HG02885 (cell line): Measurements from ENCODE around the gene PSTPIP1.
A peak's percentile ranks its signal among the peaks of the same experiment; 100 is the strongest.

ENCODE experiments used
- ATAC-seq: cut with Tn5 transposase; IDR thresholded peaks from one replicate; pipeline ENCODE4 v1.9.1; 2021; ENCODE audit warnings: mild to moderate bottlenecking; ENCODE audit not compliant: unreplicated experiment, poor library complexity

The PSTPIP1 gene

GRCh38 chr15:77027697-77028450, 32.9 kb downstream of the PSTPIP1 start:
- no peak for ATAC-seq

DNA sequence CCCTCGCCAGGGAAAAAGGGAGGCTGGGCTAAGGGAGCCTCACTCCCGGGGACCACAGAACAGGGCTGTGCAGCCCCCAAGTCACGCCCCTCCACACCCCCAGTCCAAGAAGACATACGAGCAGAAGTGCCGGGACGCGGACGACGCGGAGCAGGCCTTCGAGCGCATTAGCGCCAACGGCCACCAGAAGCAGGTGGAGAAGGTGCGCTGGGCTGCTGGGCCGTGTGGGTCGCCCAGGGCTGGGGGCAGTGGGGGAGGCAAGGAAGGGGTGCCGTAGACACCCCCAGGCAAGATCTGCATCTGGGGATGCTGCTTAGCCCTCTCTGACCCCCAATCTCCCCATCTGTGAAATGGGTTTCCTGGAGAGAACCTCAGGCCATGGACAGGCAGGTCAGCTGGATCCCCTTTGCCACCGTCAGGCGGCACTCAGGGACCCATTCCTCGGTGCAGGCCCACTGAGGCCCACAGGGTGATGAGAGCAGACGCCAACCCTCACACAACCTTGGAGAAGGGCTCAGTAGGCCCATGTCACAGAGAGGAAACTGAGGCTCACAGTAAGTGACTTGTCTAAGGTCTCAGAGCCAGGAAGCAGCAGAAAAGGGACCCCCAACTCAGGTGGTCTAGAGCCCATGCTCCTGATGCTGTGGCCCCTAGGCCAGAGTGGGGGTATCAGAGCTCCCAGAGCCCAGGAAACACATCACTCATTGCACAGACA, 33.7 kb downstream of the PSTPIP1 start:
- no peak for ATAC-seq

GRCh38 chr15:77029166-77030047, 34.5 kb downstream of the PSTPIP1 start:
- ATAC-seq = no peak

- ATAC-seq = no peak
These were observed 35.4 kb downstream of the PSTPIP1 start for GRCh38 chr15:77030048-77030927.

DNA sequence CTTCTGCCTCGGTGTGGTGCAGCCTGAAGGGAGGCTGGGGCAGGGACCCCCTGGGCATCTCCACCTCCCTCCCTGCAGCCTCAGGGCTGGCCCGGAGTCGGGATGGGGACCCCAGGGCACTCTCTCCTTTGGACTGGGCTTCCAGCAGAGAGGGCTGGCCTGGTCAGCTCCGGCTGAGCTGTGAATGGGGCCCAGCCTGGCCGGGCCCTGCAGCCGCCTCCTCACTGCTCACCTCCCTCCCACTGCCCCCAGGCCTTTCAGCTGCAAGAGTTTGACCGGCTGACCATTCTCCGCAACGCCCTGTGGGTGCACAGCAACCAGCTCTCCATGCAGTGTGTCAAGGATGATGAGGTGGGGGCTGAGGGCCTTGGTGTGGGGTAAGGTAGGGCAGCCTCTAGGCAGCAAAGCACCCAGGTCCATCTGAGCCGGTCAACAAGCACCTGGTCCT, 36.0 kb downstream of the PSTPIP1 start:
- no peak for ATAC-seq

DNA sequence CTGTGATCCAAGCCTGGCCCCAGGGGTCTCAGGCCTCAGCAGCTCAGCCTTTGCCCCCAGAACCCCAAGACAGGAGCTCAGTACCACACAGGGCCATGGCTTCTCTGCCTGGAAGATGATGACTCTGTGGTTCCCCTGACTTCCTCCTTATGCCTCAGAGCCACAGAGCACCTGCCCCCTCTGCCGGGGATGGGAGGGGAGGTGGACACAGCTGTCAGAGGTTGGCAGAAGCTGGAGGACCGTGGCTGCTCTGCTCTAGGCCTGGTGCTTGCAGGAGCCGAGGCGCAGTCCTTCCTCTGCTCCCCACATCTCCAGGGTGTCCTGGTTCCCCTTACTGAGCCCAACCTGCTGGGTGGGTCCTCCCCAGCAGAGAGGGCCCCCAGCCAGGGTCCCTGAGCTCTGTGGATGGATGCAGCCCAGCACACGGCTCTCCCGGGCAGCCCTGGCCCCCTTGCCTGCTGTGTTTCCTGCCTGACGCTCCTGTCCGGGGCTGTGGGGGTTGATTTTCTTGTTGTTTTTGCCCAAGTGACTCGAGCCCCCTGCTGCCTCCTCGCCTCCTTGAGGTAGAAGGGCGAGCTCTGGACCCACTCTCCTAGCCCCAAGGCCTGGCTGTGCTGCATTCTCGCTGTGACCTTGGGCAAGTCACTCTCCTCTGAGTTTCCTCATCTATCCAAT, 36.6 kb downstream of the PSTPIP1 start:
- ATAC-seq = peak; percentile 69

- ATAC-seq = no peak
These were observed 37.2 kb downstream of the PSTPIP1 start for GRCh38 chr15:77032052-77032646.

DNA sequence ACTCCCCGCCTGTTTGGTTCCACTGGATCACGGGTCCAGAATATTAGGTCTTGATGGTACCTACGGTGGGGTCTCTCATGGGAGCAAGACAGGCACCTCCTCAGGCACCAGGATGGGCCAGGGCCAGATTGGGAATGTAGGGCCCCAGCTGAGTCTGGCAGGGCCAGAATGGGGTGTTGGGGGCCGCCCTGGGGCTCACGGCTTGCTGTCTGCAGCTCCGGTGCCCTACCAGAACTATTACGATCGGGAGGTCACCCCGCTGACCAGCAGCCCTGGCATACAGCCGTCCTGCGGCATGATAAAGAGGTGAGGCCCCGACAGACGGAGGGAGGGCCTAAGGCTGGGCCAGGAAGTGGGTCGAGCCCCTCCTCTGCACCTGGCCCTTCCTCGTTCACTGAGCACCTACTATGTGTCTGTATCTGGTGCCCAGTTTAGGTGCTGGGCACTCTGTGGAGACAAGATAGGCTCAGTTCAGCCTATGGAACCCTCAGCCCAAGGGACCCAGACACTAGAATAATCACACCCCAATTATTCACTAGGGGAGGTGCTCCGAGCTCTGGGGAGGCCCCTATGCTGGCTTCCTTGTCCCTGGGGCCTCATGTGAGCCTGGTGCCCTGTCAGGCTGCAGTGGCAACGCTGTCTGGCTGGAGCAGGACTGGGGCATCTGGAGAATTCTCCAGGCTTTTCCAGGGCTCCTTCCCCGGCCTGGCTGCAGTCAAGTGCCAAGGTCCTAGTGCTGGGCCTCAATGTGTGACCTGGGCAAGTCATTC, 37.9 kb downstream of the PSTPIP1 start:
- ATAC-seq = no peak

DNA sequence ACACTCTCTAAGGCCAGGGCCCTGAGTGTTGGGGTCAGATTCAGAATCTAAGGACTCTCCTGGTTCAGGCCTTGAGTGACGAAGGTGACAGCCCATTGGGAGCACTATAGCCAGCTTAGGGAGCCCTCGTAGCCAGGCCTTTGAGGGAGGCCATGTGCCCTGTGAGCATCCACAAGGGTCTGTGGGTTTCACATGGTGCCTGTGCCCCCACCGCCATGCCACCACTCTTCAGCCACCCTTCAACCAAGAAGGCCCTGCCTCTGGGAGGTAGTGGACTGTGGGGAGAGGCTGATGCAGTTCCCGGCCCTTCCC, 38.4 kb downstream of the PSTPIP1 start:
- no peak for ATAC-seq

DNA sequence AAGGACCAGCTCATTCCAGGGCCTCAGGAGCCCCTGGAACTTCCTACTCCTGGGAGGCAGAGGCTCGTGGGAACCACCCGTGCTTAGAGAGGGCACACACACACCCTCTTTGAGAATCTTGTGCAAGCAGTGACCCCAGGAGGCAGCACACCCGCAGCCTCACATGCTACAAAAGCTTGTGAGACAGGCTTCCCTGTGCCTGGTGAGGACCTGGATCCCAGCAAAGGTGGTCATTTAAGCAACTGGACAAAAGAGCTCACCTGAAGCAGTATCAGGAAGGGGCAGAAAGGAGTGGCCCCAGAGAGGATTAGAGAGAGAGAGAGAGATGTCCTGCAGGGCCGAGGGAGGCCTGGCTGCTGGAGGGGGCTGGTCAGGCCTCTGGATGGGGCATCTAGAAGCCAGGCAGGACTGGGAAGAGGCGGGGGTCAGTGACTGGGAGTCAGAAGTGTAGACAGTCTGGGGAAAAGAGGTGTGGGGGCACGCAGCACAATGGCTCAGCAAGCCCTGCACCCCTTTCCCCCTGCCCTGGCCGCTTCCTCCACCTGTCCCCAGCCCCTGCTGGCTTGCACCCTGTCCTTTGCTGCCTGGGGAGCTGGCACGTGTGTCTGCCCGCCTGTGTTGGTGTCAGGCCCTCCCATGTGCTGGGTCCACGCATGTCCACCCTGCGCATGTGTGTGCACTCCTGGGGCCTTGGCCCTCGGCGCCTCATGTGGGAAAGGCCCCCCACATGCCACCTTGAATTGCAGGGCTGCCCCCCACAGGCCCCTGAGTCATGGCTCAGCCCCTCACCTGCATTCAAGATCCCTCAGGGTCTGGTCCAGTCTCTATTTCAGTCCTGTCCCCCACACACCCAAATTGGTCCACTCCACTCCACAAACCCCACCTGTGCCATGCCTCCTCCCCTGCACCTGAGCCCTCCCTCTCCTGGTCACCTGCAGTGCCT, 39.1 kb downstream of the PSTPIP1 start:
- ATAC-seq = no peak

- ATAC-seq = no peak
These were observed 40.0 kb downstream of the PSTPIP1 start for GRCh38 chr15:77034695-77035489.

- ATAC-seq = no peak
These were observed 40.7 kb downstream of the PSTPIP1 start for GRCh38 chr15:77035584-77035983.

- ATAC-seq = no peak
These were observed 41.1 kb downstream of the PSTPIP1 start for GRCh38 chr15:77035999-77036471.

GRCh38 chr15:77036537-77037387, 41.8 kb downstream of the PSTPIP1 start:
- no peak for ATAC-seq

DNA sequence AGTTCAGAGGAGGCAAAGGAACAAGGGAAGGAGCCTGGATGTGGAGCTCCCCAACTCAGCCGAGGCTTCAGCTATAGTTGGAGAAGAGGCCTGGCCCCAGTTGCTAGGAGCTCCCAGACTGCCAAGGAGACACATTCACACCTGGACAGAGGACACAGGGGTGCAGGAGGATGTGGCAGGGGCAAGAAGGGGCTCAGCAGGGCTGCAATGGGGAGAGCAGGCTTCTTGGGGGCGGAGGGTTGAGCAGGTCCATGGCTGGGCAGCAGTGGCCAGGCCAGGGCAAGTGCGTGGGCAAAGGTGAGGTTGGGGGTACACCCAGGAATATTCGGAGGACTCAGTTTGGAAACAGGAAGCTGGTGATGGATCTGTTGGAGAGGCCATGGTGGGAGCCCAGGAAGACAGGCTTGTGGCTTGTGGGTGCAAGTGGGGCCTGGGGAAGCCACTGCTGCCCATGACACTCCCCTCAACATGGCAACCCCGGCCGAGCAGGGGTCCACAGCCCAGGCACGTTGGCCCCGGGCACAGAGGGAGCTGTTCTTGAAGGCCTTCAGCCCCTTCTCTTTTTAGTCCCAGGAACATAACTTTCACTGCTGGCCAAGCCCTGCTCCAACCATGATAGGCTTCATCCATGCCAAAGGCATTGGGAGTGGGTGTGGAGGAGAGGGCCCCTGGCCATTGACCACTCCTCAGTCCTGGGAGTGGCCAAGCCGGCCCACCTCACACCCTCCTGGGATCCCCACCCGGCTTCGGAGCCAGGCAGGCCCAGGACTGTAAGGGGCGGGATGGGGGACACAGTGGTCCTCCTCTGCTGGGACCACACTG, 42.7 kb downstream of the PSTPIP1 start:
- no peak for ATAC-seq
